GM20000 (cell line): Measurements from ENCODE around the gene HERC3.
"Not testable (repeated sequence)": the region's sequence is repeated elsewhere in the genome, so short reads cannot be mapped to it uniquely, and the experiment has no call there.

Source experiments
- DNase-seq: peaks from one replicate; pipeline ENCODE4 v3.0.0; 2012; ENCODE audit warnings: low spot score
- TF ChIP-seq, protein P1 (sequence below): IDR thresholded peaks from 2 replicates; pipeline ENCODE4 v1.5.1; 2012; ENCODE audit warnings: mild to moderate bottlenecking, control low read depth; ENCODE audit errors: extremely low read depth, missing control alignments

Gene HERC3

DNA sequence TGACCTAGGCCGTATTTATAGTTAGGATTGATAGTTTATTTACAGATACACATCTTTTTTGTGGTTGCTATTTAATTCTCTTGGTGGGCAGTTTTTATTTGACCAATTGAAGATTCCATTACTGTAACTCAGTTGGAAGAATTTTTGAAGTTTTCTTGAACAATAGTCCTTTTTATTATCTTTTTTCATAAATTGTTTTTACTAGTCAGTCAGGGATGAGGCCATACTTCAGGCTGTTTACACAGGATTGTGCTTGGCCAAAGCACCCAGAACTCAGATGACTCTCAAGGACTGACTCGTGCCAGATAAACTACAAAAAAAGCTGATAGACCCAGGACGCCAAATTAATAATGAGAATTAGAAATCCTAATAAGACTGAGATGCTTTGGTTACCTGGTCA, 7.0 kb downstream of the HERC3 start:
- TF ChIP-seq, protein P1, sequence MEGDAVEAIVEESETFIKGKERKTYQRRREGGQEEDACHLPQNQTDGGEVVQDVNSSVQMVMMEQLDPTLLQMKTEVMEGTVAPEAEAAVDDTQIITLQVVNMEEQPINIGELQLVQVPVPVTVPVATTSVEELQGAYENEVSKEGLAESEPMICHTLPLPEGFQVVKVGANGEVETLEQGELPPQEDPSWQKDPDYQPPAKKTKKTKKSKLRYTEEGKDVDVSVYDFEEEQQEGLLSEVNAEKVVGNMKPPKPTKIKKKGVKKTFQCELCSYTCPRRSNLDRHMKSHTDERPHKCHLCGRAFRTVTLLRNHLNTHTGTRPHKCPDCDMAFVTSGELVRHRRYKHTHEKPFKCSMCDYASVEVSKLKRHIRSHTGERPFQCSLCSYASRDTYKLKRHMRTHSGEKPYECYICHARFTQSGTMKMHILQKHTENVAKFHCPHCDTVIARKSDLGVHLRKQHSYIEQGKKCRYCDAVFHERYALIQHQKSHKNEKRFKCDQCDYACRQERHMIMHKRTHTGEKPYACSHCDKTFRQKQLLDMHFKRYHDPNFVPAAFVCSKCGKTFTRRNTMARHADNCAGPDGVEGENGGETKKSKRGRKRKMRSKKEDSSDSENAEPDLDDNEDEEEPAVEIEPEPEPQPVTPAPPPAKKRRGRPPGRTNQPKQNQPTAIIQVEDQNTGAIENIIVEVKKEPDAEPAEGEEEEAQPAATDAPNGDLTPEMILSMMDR = no peak

DNA sequence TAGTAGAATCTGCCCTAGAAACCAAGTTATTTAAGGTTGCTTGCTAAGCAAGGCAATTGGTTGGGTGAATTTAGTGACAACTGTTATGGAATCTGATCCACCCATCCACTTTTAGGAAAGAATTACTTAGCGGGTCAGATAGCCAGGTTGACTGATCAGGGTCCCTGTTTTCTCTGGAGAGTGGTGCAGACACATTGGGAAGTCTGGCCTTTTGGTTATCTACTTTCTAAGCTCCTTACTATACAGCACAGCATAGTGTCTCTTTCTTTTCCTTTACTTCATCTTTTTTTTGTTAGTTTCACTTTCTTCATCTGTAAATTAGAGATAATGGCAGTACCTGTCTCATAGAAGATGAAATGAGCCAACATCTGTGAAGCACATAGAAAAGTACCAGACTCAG, 7.4 kb downstream of the HERC3 start:
- TF ChIP-seq, protein P1 = no peak
- no peak for DNase-seq

More for the DNA sequence above, 7.0 kb downstream of the HERC3 start:
- no peak for DNase-seq

DNA sequence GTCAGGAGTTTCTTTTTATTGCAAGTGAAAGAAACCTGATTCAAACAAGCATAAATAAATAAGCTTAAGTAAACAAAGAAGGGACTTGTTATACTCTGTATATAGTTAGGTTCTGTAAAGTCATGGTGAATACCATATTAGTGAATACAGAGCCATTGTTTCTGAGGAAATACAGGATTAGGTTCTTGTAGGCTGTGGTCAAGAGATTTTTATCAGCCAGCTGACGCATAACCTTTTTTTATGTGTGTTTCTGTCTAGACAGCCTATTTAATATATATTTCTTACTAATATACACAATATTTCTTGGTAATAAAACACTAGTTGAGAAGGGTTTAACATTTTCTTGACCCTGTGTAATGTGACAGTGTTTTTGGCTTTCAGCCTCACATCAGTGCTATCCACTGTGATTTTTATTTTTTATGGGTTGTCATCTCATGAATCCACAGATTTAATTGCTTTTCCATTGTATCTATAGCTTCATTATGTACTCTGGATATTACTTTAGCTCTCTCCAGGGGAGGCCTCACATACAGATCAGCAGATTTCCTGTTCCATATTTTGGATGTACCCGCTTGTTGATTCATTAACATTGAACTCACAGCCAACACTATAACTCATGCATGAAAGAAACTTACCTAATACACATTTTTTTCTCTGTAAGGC, 8.0 kb downstream of the HERC3 start:
- DNase-seq = no peak
- TF ChIP-seq, protein P1 = no peak

DNA sequence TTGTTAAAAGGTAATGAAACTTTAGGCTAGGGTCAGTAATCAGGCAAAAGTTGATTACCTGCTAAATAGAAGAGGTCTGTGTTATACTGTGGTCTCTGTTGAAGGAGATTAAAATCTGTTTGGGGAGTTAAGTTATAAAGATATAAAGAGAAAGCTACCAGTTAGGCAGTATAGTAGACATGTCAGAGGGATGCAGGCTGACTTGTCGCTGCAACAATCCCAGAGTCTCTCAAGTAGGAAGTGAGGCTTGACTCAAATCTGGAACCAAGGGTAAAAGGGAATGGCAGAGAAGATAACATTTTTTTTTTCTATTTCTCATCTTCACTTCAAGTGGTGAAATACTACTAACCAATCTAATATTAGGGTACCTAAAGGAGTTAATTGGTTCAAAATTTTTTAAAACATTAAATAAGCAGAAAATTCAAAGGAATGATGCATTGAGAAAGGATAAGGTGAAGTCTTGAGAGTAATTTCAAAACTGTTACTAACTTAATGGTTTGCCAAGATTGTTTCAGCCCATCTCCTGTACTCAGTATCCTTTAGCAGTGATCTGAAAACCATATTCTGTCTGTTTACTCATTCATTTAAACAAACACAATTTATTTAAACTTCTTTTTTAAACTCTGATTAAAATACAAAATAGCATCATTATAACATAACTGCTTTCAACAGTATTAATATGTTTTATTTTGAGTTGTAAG, 12.8 kb downstream of the HERC3 start:
- TF ChIP-seq, protein P1 = no peak
- DNase-seq = no peak

DNA sequence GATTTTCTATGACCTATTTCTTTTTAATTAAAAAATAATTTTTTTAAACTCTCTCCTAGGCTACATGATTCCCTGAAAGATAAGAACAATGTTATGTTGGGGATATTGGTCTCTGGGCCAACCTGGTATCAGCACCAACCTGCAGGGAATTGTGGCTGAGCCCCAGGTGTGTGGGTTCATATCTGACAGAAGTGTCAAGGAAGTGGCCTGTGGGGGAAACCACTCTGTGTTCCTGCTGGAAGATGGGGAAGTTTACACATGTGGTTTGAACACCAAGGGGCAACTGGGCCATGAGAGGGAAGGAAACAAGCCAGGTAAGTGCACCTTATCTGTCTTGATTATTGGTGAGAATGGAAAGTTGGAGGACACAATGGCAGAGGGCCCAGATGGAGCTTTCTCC, 13.5 kb downstream of the HERC3 start:
- TF ChIP-seq, protein P1 = no peak
- DNase-seq = no peak

DNA sequence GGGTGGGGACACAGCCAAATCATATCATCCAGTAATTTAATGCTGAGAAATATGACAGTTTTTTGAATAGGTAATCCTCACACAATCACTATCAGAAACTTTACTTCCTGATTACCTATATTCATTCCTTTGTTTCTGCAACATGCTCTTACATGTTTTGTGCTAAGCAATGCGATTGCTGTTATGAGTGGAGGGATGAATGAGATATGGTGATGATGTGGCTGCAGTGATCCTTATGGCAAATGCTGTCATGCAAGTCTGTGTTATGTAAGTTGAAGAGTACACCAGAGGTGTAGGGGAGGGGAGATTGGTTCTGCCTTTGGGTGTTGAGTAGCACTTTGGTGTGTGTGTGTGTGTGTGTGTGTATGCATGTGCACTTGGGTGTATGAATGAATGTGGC, 14.6 kb downstream of the HERC3 start:
- no peak for DNase-seq
- TF ChIP-seq, protein P1 = no peak

DNA sequence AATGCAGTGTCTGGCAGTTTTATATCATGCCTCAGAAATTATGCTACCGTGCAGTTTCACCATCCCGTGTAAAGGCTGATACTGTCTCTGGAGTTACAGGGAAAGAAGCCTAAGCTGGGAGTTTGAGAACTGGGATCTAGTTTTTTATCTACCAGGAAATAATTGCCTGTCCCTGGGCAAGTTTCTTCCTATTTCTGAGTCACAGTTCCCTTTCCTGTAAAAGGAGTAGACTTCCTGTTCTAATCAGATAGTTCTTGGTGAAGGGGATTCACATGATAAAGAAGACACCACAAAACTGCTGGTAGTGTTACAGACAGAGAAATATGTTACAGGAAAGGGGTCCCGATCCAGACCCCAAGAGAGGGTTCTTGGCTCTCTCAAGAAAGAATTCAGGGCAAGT, 17.1 kb downstream of the HERC3 start:
- DNase-seq = no peak
- TF ChIP-seq, protein P1 = no peak

DNA sequence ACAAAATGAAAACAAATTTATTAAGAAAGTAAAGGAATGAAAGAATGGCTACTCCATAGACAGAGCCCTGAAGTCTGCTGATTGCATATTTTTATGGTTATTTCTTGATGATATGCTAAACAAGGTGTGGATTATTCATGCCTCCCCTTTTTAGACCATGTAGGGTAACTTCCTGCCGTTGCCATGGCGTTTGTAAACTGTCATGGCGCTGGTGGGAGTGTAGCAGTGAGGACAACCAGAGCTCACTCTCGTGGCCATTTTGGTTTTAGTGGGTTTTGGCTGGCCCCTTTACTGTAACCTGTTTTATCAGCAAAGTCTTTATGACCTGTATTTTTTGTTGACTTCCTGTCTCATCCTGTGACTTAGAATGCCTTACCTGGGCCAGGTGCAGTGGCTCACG, 17.5 kb downstream of the HERC3 start:
- not testable (repeated sequence) for DNase-seq
